ENCODE measurements around the gene TROAP.
"Not testable (repeated sequence)": the region's sequence is repeated elsewhere in the genome, so short reads cannot be mapped to it uniquely, and the experiment has no call there.

Gene TROAP

DNA sequence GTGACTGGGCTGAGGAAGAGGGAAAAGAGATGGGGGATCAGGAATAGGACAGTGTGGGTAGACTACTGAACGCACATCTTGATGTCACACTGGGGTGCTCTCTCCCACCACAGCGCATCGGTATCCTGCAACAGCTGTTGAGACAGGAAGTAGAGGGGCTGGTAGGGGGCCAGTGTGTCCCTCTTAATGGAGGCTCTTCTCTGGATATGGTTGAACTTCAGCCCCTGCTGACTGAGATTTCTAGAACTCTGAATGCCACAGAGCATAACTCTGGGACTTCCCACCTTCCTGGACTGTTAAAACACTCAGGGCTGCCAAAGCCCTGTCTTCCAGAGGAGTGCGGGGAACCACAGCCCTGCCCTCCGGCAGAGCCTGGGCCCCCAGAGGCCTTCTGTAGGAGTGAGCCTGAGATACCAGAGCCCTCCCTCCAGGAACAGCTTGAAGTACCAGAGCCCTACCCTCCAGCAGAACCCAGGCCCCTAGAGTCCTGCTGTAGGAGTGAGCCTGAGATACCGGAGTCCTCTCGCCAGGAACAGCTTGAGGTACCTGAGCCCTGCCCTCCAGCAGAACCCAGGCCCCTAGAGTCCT lies 7.1 kb downstream of the TROAP start:
- DNase-seq (ENCODE audit: low read depth in 2 of 2), result no peak

DNA sequence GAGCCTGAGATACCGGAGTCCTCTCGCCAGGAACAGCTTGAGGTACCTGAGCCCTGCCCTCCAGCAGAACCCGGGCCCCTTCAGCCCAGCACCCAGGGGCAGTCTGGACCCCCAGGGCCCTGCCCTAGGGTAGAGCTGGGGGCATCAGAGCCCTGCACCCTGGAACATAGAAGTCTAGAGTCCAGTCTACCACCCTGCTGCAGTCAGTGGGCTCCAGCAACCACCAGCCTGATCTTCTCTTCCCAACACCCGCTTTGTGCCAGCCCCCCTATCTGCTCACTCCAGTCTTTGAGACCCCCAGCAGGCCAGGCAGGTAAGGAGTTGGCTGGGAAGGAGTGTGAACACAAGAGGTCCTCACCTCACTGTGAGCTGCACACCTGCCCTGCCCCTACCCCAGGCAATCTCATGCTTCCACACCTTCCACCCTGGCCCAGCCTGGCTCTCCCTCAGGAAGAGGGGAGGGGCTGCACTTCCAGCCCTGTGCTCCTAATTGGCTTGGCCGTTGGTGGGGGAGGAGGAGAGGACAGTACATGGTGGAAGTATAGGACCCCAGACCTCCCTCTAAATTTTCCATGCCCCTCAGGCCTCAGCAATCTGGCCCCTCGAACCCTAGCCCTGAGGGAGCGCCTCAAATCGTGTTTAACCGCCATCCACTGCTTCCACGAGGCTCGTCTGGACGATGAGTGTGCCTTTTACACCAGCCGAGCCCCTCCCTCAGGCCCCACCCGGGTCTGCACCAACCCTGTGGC lies 7.8 kb downstream of the TROAP start:
- no peak for DNase-seq (ENCODE audit: low read depth in 2 of 2)

DNA sequence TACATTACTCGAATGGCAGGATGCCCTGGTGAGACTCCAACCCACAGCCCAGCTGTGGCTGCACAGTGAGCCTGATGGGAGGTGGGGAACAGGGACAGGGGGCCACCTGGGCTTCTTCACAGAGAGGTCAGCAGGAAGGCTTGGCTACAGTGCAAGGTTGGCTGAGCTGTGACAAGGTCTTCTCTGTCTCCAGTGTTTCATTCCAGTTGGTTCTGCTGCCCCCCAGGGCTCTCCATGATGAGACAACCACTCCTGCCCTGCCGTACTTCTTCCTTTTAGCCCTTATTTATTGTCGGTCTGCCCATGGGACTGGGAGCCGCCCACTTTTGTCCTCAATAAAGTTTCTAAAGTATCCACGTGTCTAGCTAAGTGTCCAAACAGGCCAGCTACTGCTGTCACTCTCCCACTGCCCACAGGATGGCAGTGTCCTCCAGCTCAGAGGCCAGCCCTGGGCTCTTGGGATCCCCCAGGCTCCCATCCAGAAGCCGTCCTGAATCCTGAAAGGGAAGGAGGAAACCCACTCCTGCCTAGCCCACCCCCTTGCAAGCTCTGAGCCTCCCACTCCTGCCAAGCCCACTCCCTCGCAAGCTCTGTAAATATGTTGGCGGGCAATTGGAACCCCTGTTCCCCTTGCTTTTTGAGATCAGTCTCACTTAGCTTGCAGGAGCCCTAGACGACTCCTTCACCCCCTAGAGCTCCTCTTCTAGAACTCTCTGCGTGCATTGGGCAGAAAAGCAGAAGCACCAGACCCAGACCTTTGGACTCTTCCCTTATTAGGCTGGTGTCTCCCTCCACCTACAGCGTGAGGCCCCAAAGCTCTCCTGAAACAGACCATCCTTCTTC lies 8.5 kb downstream of the TROAP start:
- no peak for DNase-seq (ENCODE audit: low read depth in 2 of 2)

DNA sequence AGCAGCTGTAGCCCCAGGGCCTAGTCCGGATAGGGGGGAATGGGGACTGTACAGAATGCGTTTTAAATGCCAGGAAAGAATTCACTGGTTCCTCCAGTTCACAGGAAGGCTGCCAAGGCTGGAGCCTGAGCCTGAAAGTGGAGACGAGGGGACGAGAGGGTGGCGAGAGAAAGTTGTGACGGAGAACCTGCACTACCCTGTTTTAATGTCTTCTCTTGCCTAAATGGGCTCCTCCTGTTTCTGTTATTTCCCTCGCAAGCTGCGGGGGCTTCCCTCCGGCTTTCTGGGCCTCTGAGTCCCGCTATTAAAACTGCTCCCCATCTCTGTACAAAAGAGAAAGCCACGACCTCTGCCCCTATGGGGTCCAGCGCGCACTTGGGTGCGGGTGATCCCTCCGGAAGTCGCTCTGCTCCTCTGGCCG lies 9.4 kb downstream of the TROAP start:
- no peak for DNase-seq (ENCODE audit: low read depth in 2 of 2)

DNA sequence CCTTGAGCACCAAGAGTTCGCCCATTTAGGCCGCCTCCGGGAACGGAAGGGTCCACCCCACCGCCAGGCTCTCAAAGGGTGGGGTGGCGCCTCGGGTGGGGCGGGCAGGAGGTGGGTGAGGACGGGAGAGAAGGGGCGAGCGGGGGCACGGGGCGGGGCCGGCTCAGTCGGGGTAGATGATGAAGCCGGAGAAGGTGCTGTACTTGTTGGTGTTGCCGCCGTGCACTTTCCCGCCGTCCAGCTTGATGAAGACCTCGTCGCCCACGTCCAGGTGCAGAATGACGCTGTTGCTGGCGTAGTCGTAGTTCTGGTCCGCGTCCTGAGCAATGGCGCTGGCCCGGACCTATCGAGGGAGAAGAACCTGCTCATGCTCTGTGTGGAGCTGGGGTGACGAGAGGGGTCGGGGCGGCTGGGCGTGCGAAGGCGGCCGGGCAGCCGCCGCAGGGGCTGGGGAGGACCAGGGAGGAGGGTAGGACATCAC lies 9.9 kb downstream of the TROAP start:
- DNase-seq (ENCODE audit: low read depth in 2 of 2), result no peak

DNA sequence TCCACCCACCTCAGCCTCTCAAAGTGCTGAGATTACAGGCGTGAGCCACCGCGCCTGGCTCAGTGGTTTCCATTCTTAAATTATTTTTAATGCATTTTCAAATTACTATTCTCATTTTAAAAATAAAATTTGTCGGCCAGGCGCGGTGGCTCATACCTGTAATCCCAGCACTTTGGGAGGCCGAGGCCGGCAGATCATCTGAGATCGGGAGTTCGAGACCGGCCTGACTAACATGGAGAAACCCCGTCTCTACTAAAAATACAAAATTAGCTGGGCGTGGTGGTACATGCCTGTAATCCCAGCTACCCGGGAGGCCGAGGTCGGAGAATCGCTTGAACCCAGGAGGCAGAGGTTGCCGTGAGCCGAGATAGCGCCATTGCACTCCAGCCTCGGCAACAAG lies 10.7 kb downstream of the TROAP start:
- not testable (repeated sequence) for DNase-seq (ENCODE audit: low read depth in 2 of 2)

DNA sequence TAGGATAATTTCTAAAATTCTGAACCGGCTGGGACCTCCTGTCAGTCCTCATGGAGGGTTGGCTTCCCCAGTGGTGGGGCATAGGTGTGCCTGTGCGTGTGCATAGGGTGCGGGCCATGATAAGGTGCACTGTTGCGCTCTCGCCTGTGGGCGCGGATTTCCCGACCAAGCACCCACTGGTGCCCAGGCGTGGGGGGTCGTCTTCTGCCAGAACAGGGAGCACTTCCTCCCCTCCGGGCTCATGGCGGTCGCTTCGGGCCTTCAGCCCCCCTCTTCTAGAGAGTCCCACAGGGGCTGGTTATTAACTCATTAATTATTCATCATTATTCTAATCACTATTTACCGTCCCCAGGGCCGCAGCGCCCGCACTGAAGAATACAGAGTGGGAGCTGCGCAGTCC lies 11.2 kb downstream of the TROAP start:
- no peak for DNase-seq (ENCODE audit: low read depth in 2 of 2)

DNA sequence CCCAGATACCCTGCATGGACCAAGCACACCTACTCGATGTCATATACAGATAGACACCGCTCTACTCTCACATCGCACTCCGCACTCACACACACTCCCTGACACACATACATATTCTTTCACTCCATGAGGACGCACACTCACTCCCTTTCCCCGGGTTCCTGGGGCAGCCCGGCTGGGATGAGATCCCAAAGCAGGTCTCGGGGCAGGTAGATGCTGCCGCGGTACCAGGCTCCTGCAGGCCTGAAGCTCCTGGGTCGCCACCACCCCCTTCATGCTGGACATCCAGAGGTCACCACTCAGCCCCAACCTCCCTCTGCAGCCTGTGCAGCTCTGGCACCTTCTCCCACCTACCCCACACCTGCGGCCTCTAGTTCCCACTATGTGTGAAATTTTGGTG lies 11.6 kb downstream of the TROAP start:
- no peak for DNase-seq (ENCODE audit: low read depth in 2 of 2)

DNA sequence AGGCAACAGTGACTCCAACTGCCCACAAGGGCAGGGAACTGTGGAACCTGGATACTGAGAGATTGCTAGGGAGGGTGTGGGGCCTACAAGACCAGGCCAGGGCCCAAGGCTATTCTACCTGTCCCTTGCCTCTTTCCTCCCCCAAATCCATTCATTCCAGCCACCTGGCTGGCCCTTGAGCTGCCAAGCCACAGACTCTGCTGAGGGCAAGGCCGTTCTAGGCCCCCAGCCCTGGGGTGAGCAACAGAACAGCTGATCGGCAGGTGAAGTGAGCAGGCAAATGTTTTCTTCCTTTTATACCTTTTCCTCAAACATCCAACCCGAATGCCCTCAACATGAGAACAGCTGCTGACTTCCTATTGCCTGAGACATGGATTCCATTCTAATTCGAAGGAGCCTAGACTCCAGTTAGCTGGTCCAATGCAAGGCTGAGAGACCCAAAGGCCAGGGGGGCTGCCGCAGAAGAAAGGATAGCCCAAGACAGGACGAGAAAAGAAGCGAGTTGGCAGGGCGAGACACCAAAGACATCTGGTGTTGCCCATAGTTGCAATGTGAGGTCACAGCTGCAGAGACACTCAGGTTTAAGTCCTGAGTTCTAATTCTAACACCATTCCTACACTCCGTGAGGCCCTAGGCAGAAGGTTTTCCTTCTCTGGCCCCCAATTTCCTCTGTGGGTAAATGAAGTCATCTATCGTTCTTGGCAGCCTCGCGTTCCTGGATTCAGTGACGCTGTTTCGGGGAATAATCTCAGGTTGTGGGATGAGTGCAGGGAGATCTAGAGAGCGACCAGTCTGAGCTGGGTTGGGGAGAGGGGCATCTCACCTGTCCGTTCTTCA lies 12.3 kb downstream of the TROAP start:
- DNase-seq (ENCODE audit: low read depth in 2 of 2), result no peak

DNA sequence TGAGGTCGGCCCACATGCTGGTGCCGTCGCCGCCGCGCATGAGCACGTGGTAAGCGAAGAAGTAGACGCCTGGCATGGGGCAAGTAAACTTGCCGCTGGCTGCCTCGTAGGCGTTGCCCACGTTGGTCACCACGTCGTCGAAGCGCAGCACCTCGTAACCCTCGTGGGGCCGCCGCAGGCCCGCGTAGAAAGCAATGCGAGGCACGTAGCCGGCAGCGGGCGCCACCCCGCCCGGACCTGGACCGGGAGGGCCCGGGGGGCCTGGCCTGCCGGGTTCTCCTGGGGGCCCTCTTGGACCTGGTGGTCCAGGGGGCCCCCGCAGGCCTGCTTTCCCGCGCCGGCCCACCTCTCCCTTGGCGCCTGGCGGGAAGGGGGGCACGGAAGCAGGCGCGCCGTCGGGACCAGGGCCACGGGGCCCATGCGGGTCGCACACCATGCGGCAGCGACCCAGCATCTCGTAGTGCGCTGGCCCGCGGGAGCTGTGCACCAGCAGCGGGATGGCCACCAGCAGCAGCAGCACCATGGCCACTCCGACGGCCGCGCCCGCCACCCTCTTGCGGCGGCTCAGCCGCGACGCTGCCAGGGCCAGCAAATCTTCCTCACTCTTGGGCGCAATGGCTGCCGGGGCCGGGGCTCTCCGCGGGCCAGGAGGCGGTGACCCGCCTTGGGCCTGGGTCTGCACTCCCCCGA lies 13.0 kb downstream of the TROAP start:
- no peak for DNase-seq (ENCODE audit: low read depth in 2 of 2)

DNA sequence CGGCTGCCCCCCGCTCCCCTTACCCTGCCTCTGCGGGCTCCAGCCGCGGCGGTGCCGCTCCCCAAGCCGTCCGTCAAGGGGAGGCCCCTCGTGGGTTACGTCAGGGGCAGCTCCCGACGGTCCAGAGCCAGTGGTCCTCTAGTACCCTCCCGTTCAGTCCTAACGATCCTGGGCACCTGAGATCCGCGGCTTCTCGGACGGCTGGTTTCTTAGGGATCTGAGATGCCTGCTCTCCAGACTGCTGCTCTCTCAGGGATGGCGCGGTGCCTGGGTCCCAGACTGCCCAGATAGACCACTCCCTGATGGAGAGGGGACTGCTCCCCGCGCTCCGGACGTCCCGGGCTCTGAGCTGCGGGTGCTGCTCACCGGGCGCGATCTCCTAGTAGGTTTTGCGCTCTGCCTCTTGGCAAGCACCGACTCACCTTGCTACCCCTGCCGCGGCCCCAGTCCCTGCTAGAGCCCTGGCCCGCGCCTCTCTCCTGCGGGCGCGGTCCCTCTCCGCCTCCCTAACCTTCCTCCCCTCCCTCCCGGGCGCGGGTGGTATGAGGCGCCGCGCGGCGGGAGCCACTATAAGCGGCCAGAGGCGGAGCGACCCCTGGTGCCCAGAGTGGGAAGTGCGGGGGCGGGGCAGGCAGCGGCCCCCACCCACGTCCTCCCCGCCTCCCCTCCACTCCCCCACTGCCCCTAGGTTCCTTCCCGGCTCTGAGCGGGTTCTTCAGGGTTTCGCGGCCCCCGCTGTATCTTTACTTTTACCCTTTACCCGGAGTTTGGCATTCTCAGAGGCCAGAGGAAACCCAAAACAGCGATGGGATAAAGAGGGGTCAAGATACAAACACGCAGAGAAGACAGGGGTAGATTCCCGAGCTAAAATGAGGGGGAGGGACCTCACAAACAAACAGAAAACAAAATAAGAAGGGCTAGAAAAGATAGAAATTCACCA lies 13.9 kb downstream of the TROAP start, which contains the start of gene C1QL4:
TSS of gene C1QL4 (minus strand) at position 544 of the 940 bp plus-strand sequence. CDS start 711 bp downstream, outside the sequence.
- peak; percentile 83 to 89 for DNase-seq (ENCODE audit: low read depth in 2 of 2)

DNA sequence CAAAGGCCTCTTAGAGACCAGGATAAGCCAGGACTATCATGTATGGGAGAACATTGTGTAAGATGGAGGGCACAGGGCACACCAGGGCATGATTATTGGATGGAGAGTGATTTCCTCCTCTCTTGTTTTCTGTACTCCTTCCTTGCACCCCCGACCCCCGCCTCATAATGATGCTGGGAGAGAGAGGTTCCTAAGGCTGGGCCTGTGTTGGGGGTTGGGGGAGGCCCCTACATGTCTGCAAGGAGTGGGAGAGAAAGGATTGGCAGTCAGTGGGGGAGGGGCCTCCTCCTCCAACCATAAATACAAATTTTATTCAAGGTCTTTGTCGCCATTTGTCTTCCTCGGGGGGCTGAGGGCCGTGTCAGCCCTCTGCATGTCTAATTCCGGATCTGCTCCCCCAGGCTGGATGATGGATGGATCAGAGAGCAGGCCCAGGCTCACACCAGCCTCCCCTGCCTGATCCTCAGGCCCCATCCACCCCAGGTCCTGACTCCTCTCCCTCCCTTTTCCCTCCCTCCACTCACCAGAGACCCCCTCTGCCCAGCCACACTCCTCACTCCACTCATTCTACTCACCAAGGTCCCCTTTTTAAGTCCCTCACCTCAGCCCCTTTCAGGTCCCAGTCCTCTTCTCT lies 15.9 kb downstream of the TROAP start:
- DNase-seq (ENCODE audit: low read depth in 2 of 2), result no peak

DNA sequence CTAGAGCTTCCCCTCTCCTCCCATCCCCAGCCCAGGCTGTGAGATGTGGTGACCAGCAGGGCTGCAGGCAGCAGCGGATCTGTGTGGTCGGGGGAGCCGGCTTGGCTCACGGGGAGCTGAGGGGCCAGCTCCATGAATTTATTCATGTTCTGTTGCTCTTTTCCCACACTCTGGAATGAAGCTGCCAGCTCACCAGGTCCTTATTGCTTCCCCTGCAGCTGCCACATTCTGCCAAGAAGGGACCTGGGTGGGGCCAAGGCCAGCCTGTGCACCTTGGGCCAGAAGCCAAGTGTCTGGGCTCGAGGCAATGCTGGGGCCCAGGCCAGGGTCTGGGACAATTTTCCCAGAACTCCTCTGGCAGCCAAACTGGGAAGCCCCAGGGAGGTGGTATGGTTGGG lies 16.4 kb downstream of the TROAP start:
- DNase-seq (ENCODE audit: low read depth in 2 of 2), result no peak

DNA sequence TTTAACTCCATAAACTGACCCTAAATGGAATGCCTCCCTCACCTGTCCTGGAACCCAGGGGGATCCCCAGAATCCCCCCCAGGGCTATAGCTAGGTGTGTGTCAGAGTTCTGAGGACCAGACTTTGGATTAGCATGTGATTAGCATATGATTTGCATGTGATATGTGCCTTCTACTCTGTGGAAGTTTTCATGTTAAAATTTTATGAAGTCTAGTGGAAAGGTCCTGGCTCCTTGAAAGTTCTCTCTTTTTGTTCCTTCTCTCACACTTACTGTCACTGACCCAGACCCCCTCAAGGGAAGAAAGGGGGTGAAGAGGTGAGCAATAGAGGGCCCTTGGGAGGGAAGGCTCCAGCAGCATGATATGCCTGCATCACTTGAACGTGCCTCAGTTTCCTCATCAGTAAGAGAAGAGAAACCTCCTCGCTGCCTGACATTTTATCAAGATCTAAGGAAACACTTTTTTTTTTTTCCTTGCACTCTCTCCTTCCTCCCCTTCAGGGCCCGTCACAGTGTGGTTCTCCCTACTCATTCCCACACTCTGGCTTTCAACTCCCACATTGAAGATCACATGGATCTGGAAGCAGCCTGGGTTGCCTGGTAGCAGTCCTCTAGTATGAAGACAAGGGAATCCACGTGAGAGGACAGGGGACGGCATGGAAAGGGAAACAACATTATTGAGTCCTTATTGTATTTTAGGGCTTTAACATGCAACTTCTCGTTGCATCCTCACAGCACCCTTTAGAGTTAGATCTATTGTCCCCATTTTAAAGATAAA lies 17.2 kb downstream of the TROAP start:
- no peak for DNase-seq (ENCODE audit: low read depth in 2 of 2)

DNA sequence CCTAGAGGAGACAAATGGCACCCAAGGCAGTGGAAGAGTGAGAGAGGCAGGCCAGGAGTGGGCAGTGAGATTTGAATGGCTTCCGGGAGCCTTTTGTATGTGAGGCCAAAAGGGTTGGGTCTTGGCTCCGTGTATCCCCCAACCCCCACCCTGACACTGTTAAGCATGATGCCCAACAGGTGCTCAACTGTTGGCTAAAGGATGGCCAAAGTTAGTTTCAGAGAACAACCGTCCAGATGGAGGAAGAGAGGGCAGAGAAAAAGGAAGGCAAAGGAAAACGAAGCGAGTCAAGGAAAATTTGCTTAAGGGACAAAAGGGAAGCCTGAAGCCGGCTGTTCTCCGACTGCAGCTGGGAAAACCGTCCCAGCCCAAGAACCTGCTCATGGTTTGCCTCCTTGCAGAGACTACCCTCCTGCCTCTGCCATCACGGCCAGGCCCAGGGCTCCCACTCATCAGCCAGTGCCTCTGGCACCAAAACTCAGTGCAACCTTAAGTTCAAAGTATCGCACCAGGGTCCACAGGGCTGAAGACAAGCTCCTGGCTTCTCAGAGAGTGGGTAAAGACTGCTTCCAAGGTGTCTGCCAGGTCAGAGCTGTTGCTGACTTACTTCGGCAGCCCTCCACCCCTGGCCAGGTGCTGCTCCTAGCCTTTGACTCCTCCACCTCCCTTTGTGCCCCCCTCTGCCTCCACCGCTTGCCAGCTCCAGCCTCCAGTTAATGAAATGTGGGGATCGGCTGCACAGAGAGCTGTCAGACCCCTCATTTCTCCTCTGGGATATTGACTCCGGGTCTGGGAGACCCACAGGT lies 18.1 kb downstream of the TROAP start:
- no peak for DNase-seq (ENCODE audit: low read depth in 2 of 2)

DNA sequence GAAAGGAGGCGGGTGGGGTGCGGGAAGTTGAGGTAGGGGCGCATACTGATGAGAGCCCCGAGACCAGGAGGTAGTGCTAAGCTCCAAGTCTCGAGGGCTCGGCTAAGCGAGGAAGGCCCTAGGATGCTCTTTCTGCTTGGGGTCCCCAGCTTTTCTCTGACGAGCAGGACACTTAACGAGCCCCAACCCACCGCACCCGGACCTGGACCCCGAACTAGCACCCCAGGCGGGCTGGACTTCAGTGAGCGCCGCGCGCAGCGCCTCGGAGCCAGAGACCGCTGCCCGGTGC lies 18.7 kb downstream of the TROAP start:
- no peak for DNase-seq (ENCODE audit: low read depth in 2 of 2)

DNA sequence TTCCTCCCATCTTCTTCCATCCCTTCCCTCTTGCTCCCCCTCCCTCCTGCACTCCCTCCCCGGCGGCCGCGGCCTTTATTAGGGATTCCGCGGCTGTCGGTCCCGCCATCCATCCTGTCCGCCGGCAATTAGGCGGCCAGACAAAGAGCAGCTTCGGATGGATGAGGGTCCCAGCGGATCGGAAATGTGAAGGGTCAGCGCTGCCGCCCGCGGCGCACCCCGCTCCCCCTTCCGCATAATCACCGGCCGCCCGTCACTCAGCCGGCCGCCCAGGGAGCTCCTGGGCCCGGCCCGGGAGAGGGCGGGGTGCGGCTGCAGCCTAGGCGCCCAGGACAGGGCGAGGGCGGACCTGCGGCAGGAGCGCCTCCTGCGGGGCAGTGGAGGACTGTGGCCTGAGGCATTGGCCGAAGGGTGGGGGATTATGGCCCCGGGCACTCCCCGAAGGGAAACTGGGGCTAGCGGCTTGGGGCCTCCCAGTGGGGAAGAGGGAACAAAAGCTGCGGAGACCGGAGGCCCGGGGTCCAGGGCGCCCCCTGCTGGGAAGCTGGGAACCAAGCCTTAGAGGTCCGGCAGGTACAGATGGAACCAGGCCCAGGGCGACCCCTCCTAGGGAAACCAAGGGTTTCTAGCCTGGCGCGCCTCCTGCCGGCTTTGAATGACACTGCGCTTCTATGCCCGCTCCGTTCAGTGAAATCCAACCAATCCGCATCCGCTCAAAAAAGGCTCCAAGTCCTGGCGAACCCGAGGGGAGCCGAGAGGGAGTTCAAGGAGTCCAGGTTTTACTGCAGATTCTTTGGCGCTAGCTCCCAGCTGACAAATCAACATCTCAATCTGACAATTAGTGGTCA lies 19.2 kb downstream of the TROAP start:
- peak; percentile 81 to 84 for DNase-seq (ENCODE audit: low read depth in 2 of 2)

Data from stimulated activated CD4-positive, alpha-beta T cell treated with anti-CD3 and anti-CD28 coated beads, Interleukin-4, amount 100 ng/mL, for 48 hours (primary cell).